GM03348 (cell line): Measurements from ENCODE around the gene ESYT2.

ENCODE experiments used
- DNase-seq: peaks from one replicate; pipeline ENCODE4 v3.0.0; 2012; ENCODE audit warnings: low spot score

ESYT2 gene

GRCh38 chr7:158742065-158742821, 87.1 kb downstream of the ESYT2 start:
- no peak for DNase-seq

- no peak for DNase-seq
These were observed 88.0 kb downstream of the ESYT2 start for GRCh38 chr7:158741294-158741666.

GRCh38 chr7:158740657-158741293, 88.5 kb downstream of the ESYT2 start:
- DNase-seq: no peak

DNA sequence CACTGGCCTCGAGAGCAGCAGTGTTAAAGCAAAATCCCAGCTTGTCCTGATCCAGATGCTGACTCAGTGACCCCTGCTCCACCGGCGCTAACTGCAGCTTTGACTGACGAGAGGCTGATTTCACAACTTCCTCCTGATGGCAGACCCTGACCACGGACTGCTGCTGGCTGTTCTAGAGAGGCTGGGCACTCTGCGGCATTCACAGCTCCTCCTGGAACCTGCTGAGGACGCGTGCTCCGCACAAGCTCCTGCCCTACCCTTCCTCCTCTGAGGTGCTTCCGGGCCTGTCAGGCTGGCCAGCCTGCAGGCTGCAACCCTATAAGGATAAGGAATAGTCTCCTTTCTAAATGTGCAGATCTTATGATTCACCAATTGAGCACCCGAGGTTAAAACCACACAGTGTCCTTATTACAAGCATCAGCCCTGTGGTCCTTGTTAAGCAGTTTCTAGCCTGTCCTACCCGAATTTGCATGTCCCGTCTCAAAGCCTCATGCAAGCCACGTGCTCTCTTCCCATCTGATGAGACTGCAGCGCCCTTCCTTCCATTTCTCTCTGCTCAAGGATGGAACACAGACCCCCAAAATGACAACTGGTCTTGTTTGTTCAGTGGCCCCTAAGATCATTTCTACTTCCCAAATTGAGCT, 89.2 kb downstream of the ESYT2 start:
- peak; percentile 13 for DNase-seq

GRCh38 chr7:158738841-158739240, 90.5 kb downstream of the ESYT2 start:
- DNase-seq: no peak

GRCh38 chr7:158737064-158737695, 92.1 kb downstream of the ESYT2 start:
- no peak for DNase-seq

- DNase-seq: no peak
These were observed 93.4 kb downstream of the ESYT2 start for GRCh38 chr7:158735935-158736334.

DNA sequence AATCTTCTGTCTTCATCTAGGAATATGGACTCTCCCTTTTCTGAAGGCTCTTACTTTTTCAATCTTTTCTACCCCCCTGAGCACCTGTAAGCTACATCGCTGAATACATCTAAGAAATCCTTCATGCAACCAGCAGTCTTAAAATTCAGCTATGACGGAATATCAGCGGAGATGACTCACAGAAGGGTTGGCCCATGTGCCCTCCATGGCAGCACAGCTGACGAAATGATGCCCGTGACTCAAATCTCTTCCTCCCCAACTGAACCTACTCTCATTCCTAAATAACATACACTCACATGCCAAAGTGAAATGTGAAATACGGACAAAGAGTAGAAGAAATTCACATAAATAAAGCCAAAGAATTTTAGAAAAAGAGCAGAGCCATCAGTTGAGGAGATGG, 94.4 kb downstream of the ESYT2 start:
- no peak for DNase-seq

DNA sequence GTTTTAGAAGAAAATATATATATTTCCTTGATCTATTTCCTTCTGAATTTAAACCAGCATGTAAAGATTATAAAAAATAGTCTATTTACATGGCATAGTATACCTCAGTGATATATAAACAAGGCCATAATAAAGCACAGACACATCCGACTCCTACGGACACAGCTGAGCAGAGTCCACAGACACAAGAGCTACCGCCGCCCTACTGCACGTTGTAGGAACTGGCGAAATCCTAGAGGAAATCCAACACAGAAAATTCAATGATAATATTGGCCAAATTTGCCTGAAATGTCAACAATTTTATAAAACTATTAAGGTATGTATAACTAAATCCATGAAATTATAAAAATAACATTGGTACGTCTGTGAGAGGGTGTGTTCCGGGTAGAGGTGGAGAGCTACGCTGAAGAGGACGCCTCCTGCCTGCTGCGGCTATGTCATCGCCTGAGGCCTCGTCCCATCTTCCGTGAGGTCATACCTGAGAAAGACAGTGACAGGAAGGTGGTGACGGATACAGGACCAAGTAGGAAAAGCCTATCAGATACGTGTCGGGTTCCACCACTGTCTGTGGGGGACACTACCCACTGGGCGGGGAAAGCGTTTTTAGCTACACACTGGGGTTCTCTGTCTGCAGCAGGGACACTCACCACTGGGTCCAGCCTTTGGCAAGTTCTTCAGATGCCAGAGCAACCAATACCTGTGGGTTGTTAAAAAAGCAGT, 95.4 kb downstream of the ESYT2 start:
- no peak for DNase-seq

- DNase-seq: no peak
These were observed 96.1 kb downstream of the ESYT2 start for GRCh38 chr7:158733220-158733519.

DNA sequence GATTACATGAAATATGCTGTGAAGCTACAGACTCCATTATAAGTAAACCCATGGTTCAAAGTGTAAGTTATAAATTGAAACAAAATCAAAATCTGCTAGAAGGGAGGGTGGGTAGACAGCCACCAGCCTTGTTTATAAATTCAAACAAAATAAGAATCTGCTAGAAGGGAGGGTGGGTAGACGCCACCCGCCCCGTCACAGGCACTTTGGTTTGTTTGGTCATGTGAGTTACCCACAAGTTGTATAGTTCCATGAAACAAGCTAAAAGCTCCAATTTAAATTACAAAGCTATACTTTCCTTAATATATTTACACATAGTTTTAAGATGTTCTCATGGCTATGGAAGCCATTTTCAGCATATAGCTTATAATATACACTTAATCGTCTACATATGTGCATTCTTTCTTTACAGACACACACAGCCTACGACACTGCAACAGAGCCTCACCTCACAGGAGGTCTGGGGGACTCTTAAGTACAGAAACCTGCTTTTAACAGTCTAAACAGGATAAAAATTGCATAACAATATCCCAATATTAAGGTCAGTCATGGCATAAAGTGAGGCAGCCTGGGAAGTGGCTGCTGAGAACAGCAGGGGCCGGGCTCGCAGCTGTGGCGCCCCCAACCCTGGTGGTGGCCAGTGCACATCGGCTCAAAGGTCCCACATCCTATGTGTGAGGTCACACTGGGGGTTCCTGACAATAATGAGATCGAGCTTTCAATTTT, 96.7 kb downstream of the ESYT2 start:
- DNase-seq: no peak

GRCh38 chr7:158731761-158732160, 97.5 kb downstream of the ESYT2 start:
- DNase-seq: no peak

- no peak for DNase-seq
These were observed 98.6 kb downstream of the ESYT2 start for GRCh38 chr7:158730383-158731346.

DNA sequence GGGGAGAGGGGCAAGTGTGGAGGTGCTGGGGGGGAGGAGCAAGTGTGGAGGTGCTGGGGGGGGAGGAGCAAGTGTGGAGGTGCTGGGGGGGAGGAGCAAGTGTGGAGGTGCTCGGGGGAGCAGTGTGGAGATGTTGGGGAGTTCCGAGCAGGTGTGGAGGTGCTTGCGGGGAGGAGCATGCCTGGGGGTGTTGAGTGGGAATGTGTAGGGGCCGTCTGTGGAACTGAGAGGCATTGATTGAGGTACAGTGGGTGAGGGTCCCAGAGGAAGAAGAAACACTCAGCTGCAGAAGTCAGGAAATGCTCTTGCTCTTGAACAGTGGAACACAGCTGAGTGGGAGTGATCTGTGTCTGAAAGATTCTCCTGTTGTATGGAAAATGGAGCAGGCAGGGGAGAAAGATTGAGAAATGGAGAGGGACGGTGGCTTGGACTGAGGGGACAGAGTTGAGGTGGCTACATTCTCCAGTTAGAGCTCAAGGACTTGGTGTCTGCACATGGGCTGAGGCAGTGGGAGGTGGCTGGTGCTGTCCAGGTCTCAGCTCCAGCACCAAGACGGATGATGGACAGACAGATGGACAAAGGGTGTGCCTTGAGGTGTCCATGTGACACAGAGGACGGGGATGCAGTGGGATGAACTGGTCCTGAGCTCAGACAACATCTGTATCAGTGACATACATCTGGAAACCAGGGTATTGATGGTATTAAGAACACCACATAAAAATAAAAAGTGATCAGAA, 99.5 kb downstream of the ESYT2 start:
- DNase-seq: no peak

DNA sequence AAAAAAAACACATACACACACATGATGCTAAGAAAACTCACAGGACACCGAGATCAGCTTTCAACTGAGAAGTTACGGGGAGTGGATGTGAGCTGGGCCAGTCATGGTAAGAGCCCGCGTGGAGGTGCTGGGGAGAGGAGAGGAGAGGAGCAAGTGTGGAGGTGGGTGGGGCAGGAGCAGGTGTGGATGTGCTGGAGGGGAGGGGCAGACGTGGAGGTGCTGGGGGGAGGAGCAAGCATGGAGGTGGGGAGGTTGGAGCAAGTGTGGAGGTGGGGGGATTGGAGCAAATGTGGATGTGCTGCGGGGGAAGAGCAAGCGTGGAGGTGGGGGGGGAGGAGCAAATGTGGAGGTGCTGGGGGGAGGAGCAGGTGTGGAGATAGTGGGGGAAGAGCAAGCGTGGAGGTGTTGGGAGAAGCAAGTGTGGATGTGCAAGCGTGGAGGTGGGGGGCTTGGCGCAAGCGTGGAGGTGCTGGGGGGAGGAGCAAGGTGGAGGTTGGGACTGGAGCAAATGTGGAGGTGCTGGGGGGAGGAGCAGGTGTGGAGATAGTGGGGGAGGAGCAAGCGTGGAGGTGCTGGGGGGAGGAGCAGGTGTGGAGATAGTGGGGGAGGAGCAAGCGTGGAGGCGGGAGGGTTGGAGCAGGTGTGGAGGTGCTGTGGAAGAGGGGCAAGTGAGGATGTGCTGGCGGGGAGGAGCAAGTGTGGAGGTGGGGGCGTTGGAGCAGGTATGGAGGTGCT, 100.2 kb downstream of the ESYT2 start:
- no peak for DNase-seq

- DNase-seq: no peak
These were observed 101.6 kb downstream of the ESYT2 start for GRCh38 chr7:158727690-158728089.

GRCh38 chr7:158726277-158726807, 103.0 kb downstream of the ESYT2 start:
- no peak for DNase-seq

- no peak for DNase-seq
These were observed 103.9 kb downstream of the ESYT2 start for GRCh38 chr7:158725506-158725800.
